RWPE2 (cell line): ENCODE data around the gene NCAPH2.

Source experiments
- ATAC-seq: fragments of 200-7000 bp; cut with Tn5 transposase; 3 replicates; pipeline ENCODE4 v1.9.1; 2021; ENCODE audit warnings: low read depth
- DNase-seq: peaks from one replicate; pipeline ENCODE4 v3.0.0-alpha.2; 2020; ENCODE audit warnings: low spot score
- H3K27ac ChIP-seq: fragments of 450-650 bp; 2 replicates; pipeline ENCODE4 v1.5.1; 2017; ENCODE audit warnings: mild to moderate bottlenecking; ENCODE audit not compliant: poor library complexity, severe bottlenecking
- H3K27me3 ChIP-seq: fragments of 250-450 bp; sonication (Bioruptor Pico); 2 replicates; pipeline ENCODE4 v1.5.1; 2021; ENCODE audit warnings: mild to moderate bottlenecking, moderate library complexity; ENCODE audit not compliant: insufficient read depth, poor library complexity, severe bottlenecking
- H3K36me3 ChIP-seq: fragments of 250-450 bp; sonication (Bioruptor Pico); 2 replicates; pipeline ENCODE4 v1.5.1; 2020; ENCODE audit warnings: low read depth, mild to moderate bottlenecking, moderate library complexity
- H3K4me1 ChIP-seq: fragments of 250-450 bp; sonication (Bioruptor Pico); 2 replicates; pipeline ENCODE4 v1.5.1; 2021; ENCODE audit warnings: mild to moderate bottlenecking, moderate library complexity; ENCODE audit not compliant: insufficient read depth, poor library complexity, severe bottlenecking
- H3K4me3 ChIP-seq: fragments of 250-450 bp; sonication (Bioruptor Pico); 2 replicates; pipeline ENCODE4 v1.5.1; 2021; ENCODE audit warnings: mild to moderate bottlenecking, moderate library complexity; ENCODE audit not compliant: severe bottlenecking
- H3K9me3 ChIP-seq: fragments of 250-450 bp; sonication (Bioruptor Pico); 2 replicates; pipeline ENCODE4 v1.5.1; 2021; ENCODE audit warnings: mild to moderate bottlenecking, moderate library complexity; ENCODE audit not compliant: severe bottlenecking
- CTCF ChIP-seq: fragments of 450-650 bp; IDR thresholded peaks from one replicate; pipeline ENCODE4 v1.5.1; 2017; ENCODE audit warnings: mild to moderate bottlenecking, moderate library complexity; ENCODE audit not compliant: poor library complexity, severe bottlenecking

NCAPH2 gene

GRCh38 chr22:50553310-50553709 lies 45.3 kb downstream of the NCAPH2 start:
- no peak overlapping the region for H3K4me3 ChIP-seq
- H3K27me3 ChIP-seq: no peaks in the 10 kb centered on the region
- DNase-seq (no peak), ATAC-seq (no peak)
- no peak overlapping the region for H3K27ac ChIP-seq
- no peak for TF ChIP-seq CTCF
- no peaks in the 10 kb centered on the region for H3K9me3 ChIP-seq
- H3K4me1 ChIP-seq: no peaks in the 10 kb centered on the region
- no peaks in the 10 kb centered on the region for H3K36me3 ChIP-seq

- no peaks in the 10 kb centered on the region for H3K4me1 ChIP-seq
- no peak overlapping the region for H3K27ac ChIP-seq
- H3K27me3 ChIP-seq: no peaks in the 10 kb centered on the region
- H3K4me3 ChIP-seq: no peak overlapping the region
- DNase-seq (no peak), ATAC-seq (no peak)
- no peaks in the 10 kb centered on the region for H3K36me3 ChIP-seq
- TF ChIP-seq CTCF: no peak
- no peaks in the 10 kb centered on the region for H3K9me3 ChIP-seq
Measured at GRCh38 chr22:50556703-50557102, 48.7 kb downstream of the NCAPH2 start.

GRCh38 chr22:50560034-50560433 lies 52.0 kb downstream of the NCAPH2 start:
- no peak overlapping the region for H3K4me3 ChIP-seq
- ATAC-seq (no peak), DNase-seq (no peak)
- TF ChIP-seq CTCF: no peak
- no peaks in the 10 kb centered on the region for H3K27me3 ChIP-seq
- H3K4me1 ChIP-seq: no peaks in the 10 kb centered on the region
- H3K9me3 ChIP-seq: no peaks in the 10 kb centered on the region
- H3K36me3 ChIP-seq: no peaks in the 10 kb centered on the region
- H3K27ac ChIP-seq: no peak overlapping the region

- no peak overlapping the region for H3K27ac ChIP-seq
- no peak for ATAC-seq
Measured at GRCh38 chr22:50561401-50562358, 53.7 kb downstream of the NCAPH2 start.

More at GRCh38 chr22:50561401-50562358, 53.7 kb downstream of the NCAPH2 start:
- no peaks in the 10 kb centered on the region for H3K27me3 ChIP-seq
- TF ChIP-seq CTCF: no peak
- H3K9me3 ChIP-seq: no peaks in the 10 kb centered on the region
- DNase-seq: no peak
- H3K4me1 ChIP-seq: no peaks in the 10 kb centered on the region
- no peaks in the 10 kb centered on the region for H3K36me3 ChIP-seq
- H3K4me3 ChIP-seq: no peak overlapping the region
